OCI-LY7 (cell line): ENCODE data around the gene DDB1. TPM values are rescaled to one million over a fixed set of nuclear protein-coding genes. Genes with fewer than 3 reads are reported as not detected.

Experiments used
- BruUV-seq: library from RNA; stranded (reverse); fragments of 400-500 nt; replicated peaks from 2 replicates; lab custom pipeline; 2021; lab: Mats Ljungman, UMichigan
- CTCF ChIA-PET: fragments of 300-600 bp; sonication (Branson Sonifier 250); formaldehyde crosslinking; loops from one replicate; lab custom pipeline; 2022; ENCODE audit warnings: antibody characterized with exemption; ENCODE audit not compliant: unreplicated experiment; lab: Charles Lee
- POLR2A ChIA-PET: fragments of 300-600 bp; sonication (Branson Sonifier 250); formaldehyde crosslinking; loops from one replicate; lab custom pipeline; 2022; ENCODE audit warnings: antibody characterized with exemption; lab: Charles Lee
- DNase-seq: peaks from one replicate; pipeline ENCODE4 v3.0.0-alpha.2; 2015; ENCODE audit warnings: low spot score
- H2AFZ ChIP-seq: fragments of 200-600 bp; sonication (generic), shearing (Covaris generic); 2 replicates; pipeline ENCODE4 v1.6.1; 2014; ENCODE audit warnings: mild to moderate bottlenecking, antibody characterized with exemption, low read length, moderate library complexity
- H3K27ac ChIP-seq: fragments of 200-600 bp; sonication (generic); 2 replicates; pipeline ENCODE4 v1.5.1; 2014; ENCODE audit warnings: mixed run types, low read depth, mild to moderate bottlenecking, moderate library complexity, low read length, inconsistent platforms; ENCODE audit not compliant: poor library complexity, severe bottlenecking
- H3K36me3 ChIP-seq: fragments of 200-600 bp; sonication (generic); 2 replicates; pipeline ENCODE4 v1.6.1; 2014; ENCODE audit warnings: mild to moderate bottlenecking, antibody characterized with exemption, low read length, moderate library complexity, mixed read lengths; ENCODE audit not compliant: insufficient read depth
- H3K4me1 ChIP-seq: fragments of 200-600 bp; sonication (generic); 2 replicates; pipeline ENCODE4 v1.5.1; 2014; ENCODE audit warnings: mild to moderate bottlenecking, low read length; ENCODE audit not compliant: insufficient read depth, poor library complexity, severe bottlenecking
- H3K4me2 ChIP-seq: fragments of 200-600 bp; sonication (generic); 2 replicates; pipeline ENCODE4 v1.6.1; 2014; ENCODE audit warnings: mild to moderate bottlenecking, low read length
- H3K4me3 ChIP-seq: fragments of 200-600 bp; sonication (generic); 2 replicates; pipeline ENCODE4 v1.5.1; 2014; ENCODE audit warnings: mild to moderate bottlenecking, low read depth, low read length; ENCODE audit not compliant: poor library complexity, severe bottlenecking
- H3K79me2 ChIP-seq: fragments of 200-600 bp; sonication (generic); 2 replicates; pipeline ENCODE4 v1.6.1; 2016; ENCODE audit warnings: low read depth, mild to moderate bottlenecking, low read length, moderate library complexity, mixed read lengths; ENCODE audit not compliant: insufficient read depth
- H3K9me2 ChIP-seq: fragments of 200-600 bp; sonication (generic); 2 replicates; pipeline ENCODE4 v1.6.1; 2016; ENCODE audit warnings: mild to moderate bottlenecking, low read length, mixed read lengths; ENCODE audit not compliant: insufficient read depth
- H3K9me3 ChIP-seq: fragments of 200-600 bp; sonication (generic); 2 replicates; pipeline ENCODE4 v1.6.1; 2014; ENCODE audit warnings: mild to moderate bottlenecking, mixed run types, low read length, mixed read lengths
- H4K20me1 ChIP-seq: fragments of 200-600 bp; sonication (generic); 2 replicates; pipeline ENCODE4 v1.6.1; 2014; ENCODE audit warnings: mild to moderate bottlenecking, antibody characterized with exemption, low read length, moderate library complexity, mixed read lengths; ENCODE audit not compliant: insufficient read depth
- CTCF ChIP-seq: fragments of 200-600 bp; sonication (generic); conservative IDR thresholded peaks from 2 replicates; pipeline ENCODE4 v1.5.1; 2014; ENCODE audit warnings: mild to moderate bottlenecking, antibody characterized with exemption, low read length, moderate library complexity, mixed read lengths
- EZH2phosphoT487 ChIP-seq: fragments of 200-600 bp; sonication (generic); IDR thresholded peaks from 2 replicates; pipeline ENCODE4 v1.6.1; 2018; ENCODE audit warnings: low read depth, borderline replicate concordance, mild to moderate bottlenecking, mixed run types, antibody characterized with exemption, low read length, moderate library complexity, mixed read lengths
- intact Hi-C: fragments of 100-400 bp; cut with micrococcal nuclease; formaldehyde crosslinking; loops from one replicate; pipeline ENCODE4 v1.10.0; 2022; ENCODE audit not compliant: unreplicated experiment
- total RNA-seq, 2 experiments: library from RNA; depleted of rRNA in 1 of 2; stranded (reverse); fragments of >200 nt in 1 of 2; shearing (Covaris generic) in 1 of 2; gene quantifications; 2 replicates each; pipeline ENCODE4 v1.2.3, GENCODE V29; 2014 to 2022

The DDB1 gene
- total RNA-seq, 2 experiments from 2014 or later = 194 to 225 TPM

DNA sequence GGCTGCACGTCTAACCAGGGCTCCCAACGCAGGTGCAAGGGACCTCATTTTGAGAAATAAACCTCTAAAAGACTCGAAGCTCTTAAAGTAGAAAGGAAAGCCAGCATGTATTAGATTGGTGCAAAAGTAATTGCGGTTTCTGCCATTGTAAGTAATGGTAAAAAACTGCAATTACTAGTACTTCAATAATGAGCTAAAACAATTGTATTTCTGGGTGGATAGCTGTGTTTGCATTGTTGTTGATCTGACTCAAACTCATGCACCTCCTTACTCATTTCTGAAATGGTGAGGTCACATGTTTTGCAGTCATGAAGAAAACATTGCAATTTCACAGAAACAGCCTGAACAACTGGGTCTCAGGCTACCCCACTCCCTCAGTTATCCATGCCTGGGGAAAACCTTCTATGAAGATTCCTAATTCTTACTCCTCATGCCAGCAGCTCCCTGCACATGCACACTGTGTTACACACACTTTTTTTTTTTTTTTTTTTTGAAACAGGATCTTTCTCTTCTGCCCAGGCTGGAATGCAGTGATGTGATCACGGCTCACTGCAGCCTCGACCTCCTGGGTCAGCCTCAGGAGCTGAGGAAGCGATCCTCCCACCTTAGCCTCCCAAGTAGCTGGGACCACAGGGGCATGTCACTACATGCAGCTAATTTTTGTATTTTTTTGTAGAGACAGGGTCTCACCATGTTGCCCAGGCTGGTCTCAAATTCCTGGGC is 62.4 kb downstream of the DDB1 start:
- intact Hi-C loops = no loop called here
- TF ChIP-seq EZH2phosphoT487 (no peak), CTCF (no peak)
- CTCF ChIA-PET = no interaction called here
- Histone ChIP-seq H3K9me2 (no peaks in the 10 kb centered on the region), H3K4me1 (no peaks in the 10 kb centered on the region), H3K79me2 (no peaks in the 10 kb centered on the region), H4K20me1 (no peaks in the 10 kb centered on the region), H3K4me2 (no peak overlapping the region), H3K36me3 (no peaks in the 10 kb centered on the region), H3K27ac (no peak overlapping the region), H3K4me3 (no peak overlapping the region), H2AFZ (no peak overlapping the region), H3K9me3 (no peaks in the 10 kb centered on the region)
- no peak for DNase-seq
- no TSS peak for BruUV-seq
- POLR2A ChIA-PET = interaction anchor here (0.7 kb wide), 1 partner anchor 84 kb away, joined by 3 read pairs; no protein-coding TSS in a partner anchor

- Histone ChIP-seq H3K4me1 (no peaks in the 10 kb centered on the region), H3K9me3 (no peaks in the 10 kb centered on the region), H3K4me2 (no peak overlapping the region), H3K27ac (no peak overlapping the region), H4K20me1 (no peaks in the 10 kb centered on the region), H3K4me3 (no peak overlapping the region), H3K79me2 (no peaks in the 10 kb centered on the region), H3K36me3 (no peaks in the 10 kb centered on the region), H2AFZ (no peak overlapping the region), H3K9me2 (no peaks in the 10 kb centered on the region)
- BruUV-seq = no TSS peak
- intact Hi-C loops = no loop called here
- no peak for DNase-seq
- ChIA-PET POLR2A (no interaction called here), CTCF (no interaction called here)
- TF ChIP-seq EZH2phosphoT487 = no peak
Observed at GRCh38 chr11:61268588-61269250, 64.2 kb downstream of the DDB1 start.

GRCh38 chr11:61267437-61267841 is 65.5 kb downstream of the DDB1 start:
- no peaks in the 10 kb centered on the region for H3K36me3 ChIP-seq
- H3K4me1 ChIP-seq = no peaks in the 10 kb centered on the region
- TF ChIP-seq EZH2phosphoT487 (no peak), CTCF (no peak)
- POLR2A ChIA-PET = no interaction called here
- no peak for DNase-seq
- H4K20me1 ChIP-seq = no peaks in the 10 kb centered on the region
- no TSS peak for BruUV-seq
- H2AFZ ChIP-seq = no peak overlapping the region
- CTCF ChIA-PET = no interaction called here
- intact Hi-C loops = no loop called here
- H3K27ac ChIP-seq = no peak overlapping the region
- no peak overlapping the region for H3K4me3 ChIP-seq
- H3K4me2 ChIP-seq = no peak overlapping the region
- H3K9me3 ChIP-seq = no peaks in the 10 kb centered on the region
- H3K9me2 ChIP-seq = no peaks in the 10 kb centered on the region
- H3K79me2 ChIP-seq = no peaks in the 10 kb centered on the region
